HEK293T (cell line): ENCODE data around the gene ATXN7.

Source experiments
- ARNT ChIP-seq: fragments of 450-650 bp; IDR thresholded peaks from 2 replicates; pipeline ENCODE4 v1.6.1; 2017; ENCODE audit warnings: mild to moderate bottlenecking
- BHLHE40 ChIP-seq: fragments of 450-650 bp; IDR thresholded peaks from 2 replicates; pipeline ENCODE4 v1.6.1; 2016; ENCODE audit warnings: mild to moderate bottlenecking, moderate library complexity, borderline replicate concordance
- FOXM1 ChIP-seq: fragments of 450-650 bp; IDR thresholded peaks from 2 replicates; pipeline ENCODE4 v1.6.1; 2017; ENCODE audit warnings: mild to moderate bottlenecking, borderline replicate concordance
- HDGF ChIP-seq: fragments of 450-650 bp; IDR thresholded peaks from 2 replicates; pipeline ENCODE4 v1.6.1; 2017; ENCODE audit warnings: antibody characterized with exemption, borderline replicate concordance
- SP1 ChIP-seq: fragments of 450-650 bp; IDR thresholded peaks from 2 replicates; pipeline ENCODE4 v1.6.1; 2017
- TARDBP ChIP-seq: fragments of 450-650 bp; IDR thresholded peaks from 2 replicates; pipeline ENCODE4 v1.6.1; 2016

- TF ChIP-seq HDGF (no peak), SP1 (no peak), BHLHE40 (no peak), FOXM1 (no peak), TARDBP (no peak), ARNT (no peak)
Observed at GRCh38 chr3:63991666-63992065, 128.0 kb downstream of the ATXN7 start.
